ENCODE measurements around the gene UBE2N.
"Not testable (repeated sequence)": the region's sequence is repeated elsewhere in the genome, so short reads cannot be mapped to it uniquely, and the experiment has no call there.

UBE2N gene

GRCh38 chr12:93415723-93416464 is 25.9 kb downstream of the UBE2N start:
- in situ Hi-C loops (cut with MboI; ENCODE audit: low sequenced_read_pairs) = loop anchor here (25.0 kb wide), 1 partner anchor 429 kb away; no protein-coding TSS in a partner anchor

- in situ Hi-C loops (cut with MboI; ENCODE audit: low sequenced_read_pairs) = loop anchor here (25.0 kb wide), 1 partner anchor 426 kb away; no protein-coding TSS in a partner anchor
These were observed 28.7 kb downstream of the UBE2N start for GRCh38 chr12:93413064-93413463.

GRCh38 chr12:93412396-93412795 is 29.4 kb downstream of the UBE2N start:
- in situ Hi-C loops (cut with MboI; ENCODE audit: low sequenced_read_pairs) = loop anchor here (25.0 kb wide), 1 partner anchor 425 kb away; no protein-coding TSS in a partner anchor

- in situ Hi-C loops (cut with MboI; ENCODE audit: low sequenced_read_pairs) = loop anchor here (25.0 kb wide), 1 partner anchor 424 kb away; no protein-coding TSS in a partner anchor
These were observed 30.7 kb downstream of the UBE2N start for GRCh38 chr12:93411060-93411459.

GRCh38 chr12:93409343-93410187 is 32.2 kb downstream of the UBE2N start:
- in situ Hi-C loops (cut with MboI; ENCODE audit: low sequenced_read_pairs) = loop anchor here (25.0 kb wide), 1 partner anchor 422 kb away; no protein-coding TSS in a partner anchor

- in situ Hi-C loops (cut with MboI; ENCODE audit: low sequenced_read_pairs) = loop anchor here (25.0 kb wide), 1 partner anchor 422 kb away; no protein-coding TSS in a partner anchor
These were observed 32.9 kb downstream of the UBE2N start for GRCh38 chr12:93408813-93409212.

- in situ Hi-C loops (cut with MboI; ENCODE audit: low sequenced_read_pairs) = loop anchor here (25.0 kb wide), 1 partner anchor 421 kb away; no protein-coding TSS in a partner anchor
These were observed 33.8 kb downstream of the UBE2N start for GRCh38 chr12:93407963-93408283.

- in situ Hi-C loops (cut with MboI; ENCODE audit: low sequenced_read_pairs) = loop anchor here (25.0 kb wide), 1 partner anchor 420 kb away; no protein-coding TSS in a partner anchor
These were observed 34.4 kb downstream of the UBE2N start for GRCh38 chr12:93407054-93407962.

- in situ Hi-C loops (cut with MboI; ENCODE audit: low sequenced_read_pairs) = loop anchor here (25.0 kb wide), 1 partner anchor 418 kb away; no protein-coding TSS in a partner anchor
These were observed 36.5 kb downstream of the UBE2N start for GRCh38 chr12:93404961-93405849.

- in situ Hi-C loops (cut with MboI; ENCODE audit: low sequenced_read_pairs) = loop anchor here (25.0 kb wide), 1 partner anchor 417 kb away; no protein-coding TSS in a partner anchor
These were observed 37.6 kb downstream of the UBE2N start for GRCh38 chr12:93403988-93404803.

GRCh38 chr12:93402333-93403311 is 39.1 kb downstream of the UBE2N start:
- in situ Hi-C loops (cut with MboI; ENCODE audit: low sequenced_read_pairs) = loop anchor here (25.0 kb wide), 1 partner anchor 415 kb away; no protein-coding TSS in a partner anchor

GRCh38 chr12:93399183-93399863 is 42.4 kb downstream of the UBE2N start:
- in situ Hi-C loops (cut with MboI; ENCODE audit: low sequenced_read_pairs) = not testable (repeated sequence)

GRCh38 chr12:93397412-93397811 is 44.3 kb downstream of the UBE2N start:
- in situ Hi-C loops (cut with MboI; ENCODE audit: low sequenced_read_pairs) = no loop called here

- in situ Hi-C loops (cut with MboI; ENCODE audit: low sequenced_read_pairs) = no loop called here
These were observed 48.3 kb downstream of the UBE2N start for GRCh38 chr12:93393425-93393824.

GRCh38 chr12:93390549-93391297 is 51.0 kb downstream of the UBE2N start:
- in situ Hi-C loops (cut with MboI; ENCODE audit: low sequenced_read_pairs) = no loop called here

GRCh38 chr12:93390031-93390430 is 51.7 kb downstream of the UBE2N start:
- in situ Hi-C loops (cut with MboI; ENCODE audit: low sequenced_read_pairs) = no loop called here
